GM19452 (cell line): ENCODE measurements around the gene PLA2G4F.

Experiments used
- ATAC-seq: cut with Tn5 transposase; IDR thresholded peaks from one replicate; pipeline ENCODE4 v1.9.1; 2021; ENCODE audit not compliant: unreplicated experiment

The PLA2G4F gene

DNA sequence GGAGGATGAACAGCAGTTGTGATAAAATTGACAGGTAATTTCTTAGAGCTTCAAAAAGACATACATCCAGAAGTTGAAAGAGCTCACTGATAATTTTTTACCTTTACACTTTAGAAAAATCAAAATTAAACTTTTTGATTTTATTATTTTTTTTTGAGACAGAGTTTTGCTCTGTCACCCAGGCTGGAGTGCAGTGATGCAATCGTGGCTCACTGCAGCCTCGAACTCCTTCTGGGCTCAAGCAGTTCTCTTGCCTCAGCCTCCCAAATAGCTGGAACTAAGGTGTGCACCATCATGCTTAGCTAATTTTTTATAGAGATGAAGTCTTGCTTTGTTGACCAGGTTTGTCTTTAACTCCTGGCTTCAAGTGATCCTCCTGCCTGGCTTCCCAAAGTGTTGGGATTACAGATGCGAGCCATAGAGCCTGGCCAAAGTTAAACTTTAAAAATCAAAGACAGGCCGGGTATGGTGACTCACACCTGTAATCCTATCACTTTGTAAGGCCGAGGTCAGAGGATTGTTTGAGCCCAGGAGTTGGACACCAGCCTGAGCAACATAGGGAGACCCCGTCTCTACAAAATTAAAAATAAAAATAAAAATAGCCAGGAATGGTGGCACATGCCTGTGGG is 21.7 kb downstream of the PLA2G4F start:
- no peak for ATAC-seq

DNA sequence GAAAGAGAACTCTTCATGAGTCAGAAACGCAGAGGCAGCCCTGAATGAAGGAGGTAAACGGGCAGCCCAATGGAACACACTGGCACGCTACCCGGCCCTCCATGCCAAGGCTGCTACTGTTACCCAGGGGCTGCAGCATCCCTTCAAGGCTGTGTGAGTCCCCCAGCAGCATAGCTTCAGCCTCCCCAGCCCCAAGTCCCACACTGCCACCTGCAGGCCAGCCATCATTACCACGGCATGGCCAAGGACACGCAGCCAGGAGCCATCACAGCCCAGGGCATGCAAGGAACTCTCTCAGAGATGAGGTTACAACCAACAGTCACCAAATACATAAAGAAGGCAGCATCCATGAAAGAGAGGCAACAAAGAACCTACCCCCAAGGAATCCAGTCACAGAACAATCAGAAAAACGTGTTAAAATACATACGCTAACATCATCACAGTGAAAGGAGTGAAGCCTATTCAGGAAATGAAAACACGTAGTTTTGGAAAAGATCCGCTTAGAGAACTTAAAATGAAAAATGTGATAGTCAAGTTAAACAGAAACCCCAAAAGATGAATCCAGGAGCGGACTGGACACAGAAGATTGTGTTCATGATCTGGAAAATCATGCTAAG is 22.4 kb downstream of the PLA2G4F start:
- no peak for ATAC-seq

GRCh38 chr15:42133356-42133755 is 23.1 kb downstream of the PLA2G4F start:
- ATAC-seq: no peak

- no peak for ATAC-seq
Observed at GRCh38 chr15:42131826-42132806, 24.3 kb downstream of the PLA2G4F start.

DNA sequence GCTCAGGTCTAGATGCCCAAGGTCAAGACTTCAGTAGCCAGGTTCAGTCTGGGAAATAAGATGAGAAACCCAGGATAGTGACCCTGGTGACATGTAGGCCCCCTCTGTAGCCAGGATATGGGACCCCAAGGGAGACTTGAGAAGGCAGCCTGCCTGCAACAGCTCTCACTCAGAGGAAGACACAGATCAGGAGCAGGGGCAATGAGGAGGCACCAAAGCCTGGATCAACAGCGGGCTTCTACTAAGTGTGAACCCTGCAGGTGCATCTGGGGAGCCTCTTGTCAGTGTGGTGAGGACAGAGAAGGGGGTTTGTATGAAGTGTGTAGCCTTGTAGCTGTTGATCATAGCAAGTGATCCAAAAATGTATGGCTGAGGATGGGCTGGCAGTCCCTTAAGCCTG is 25.4 kb downstream of the PLA2G4F start:
- ATAC-seq: no peak

GRCh38 chr15:42130246-42130986 is 26.0 kb downstream of the PLA2G4F start:
- no peak for ATAC-seq

GRCh38 chr15:42129364-42129763 is 27.1 kb downstream of the PLA2G4F start:
- no peak for ATAC-seq

DNA sequence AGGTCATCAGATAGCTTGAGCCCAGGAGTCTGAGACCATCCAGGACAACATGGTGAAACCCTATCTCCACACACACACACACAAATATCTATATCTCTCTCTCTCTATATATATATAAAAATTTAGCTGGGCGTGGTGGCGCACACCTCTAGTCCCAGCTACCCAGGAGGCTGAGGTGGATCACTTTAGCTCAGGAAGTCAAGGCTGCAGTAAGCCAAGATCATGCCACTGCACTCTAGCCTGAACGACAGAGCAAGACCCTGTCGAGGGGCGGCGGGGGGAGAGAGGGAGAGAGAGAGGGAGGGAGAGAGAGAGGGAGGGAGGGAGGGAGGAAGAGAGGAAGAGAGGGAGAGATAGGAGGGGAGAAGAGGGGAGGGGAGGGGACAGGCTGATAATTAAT is 28.0 kb downstream of the PLA2G4F start:
- no peak for ATAC-seq

- no peak for ATAC-seq
Observed at GRCh38 chr15:42123546-42123945, 32.9 kb downstream of the PLA2G4F start.

GRCh38 chr15:42121682-42122081 is 34.8 kb downstream of the PLA2G4F start:
- ATAC-seq: no peak

- ATAC-seq: no peak
Observed at GRCh38 chr15:42121021-42121420, 35.4 kb downstream of the PLA2G4F start.

DNA sequence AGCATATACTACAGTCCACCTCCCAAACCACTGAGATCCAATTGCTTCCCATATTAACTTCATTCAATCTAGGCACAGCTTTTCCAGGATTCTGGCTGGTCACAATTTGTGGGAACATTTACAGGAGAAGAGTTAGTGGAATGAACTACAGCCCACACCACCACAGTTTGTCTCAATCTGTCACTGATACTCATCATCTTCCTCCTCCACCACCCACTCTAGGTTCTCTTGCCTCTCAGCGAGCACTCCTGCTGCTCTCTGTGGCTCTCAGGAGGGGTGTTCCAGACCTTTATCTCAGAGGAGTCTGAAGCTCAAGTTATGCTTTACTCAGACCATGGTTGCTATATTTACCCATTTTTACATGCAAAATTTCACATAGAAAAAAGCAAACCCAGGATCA is 36.2 kb downstream of the PLA2G4F start:
- ATAC-seq: no peak

DNA sequence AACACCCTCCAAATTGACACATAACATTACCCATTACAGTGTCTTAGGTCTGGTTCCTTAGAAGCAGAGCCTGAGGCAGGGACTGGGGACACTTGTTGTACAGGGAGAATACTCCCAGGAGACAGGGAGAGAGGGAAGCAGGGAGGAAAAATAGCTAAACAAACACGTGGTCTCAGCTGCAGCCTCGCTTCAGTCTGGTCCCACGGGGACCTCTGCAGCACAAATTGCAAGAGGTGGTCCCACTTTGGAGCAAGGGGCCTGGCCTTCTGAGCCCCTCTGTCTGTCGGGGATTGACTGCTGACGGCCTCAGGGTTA is 37.0 kb downstream of the PLA2G4F start:
- ATAC-seq: no peak

DNA sequence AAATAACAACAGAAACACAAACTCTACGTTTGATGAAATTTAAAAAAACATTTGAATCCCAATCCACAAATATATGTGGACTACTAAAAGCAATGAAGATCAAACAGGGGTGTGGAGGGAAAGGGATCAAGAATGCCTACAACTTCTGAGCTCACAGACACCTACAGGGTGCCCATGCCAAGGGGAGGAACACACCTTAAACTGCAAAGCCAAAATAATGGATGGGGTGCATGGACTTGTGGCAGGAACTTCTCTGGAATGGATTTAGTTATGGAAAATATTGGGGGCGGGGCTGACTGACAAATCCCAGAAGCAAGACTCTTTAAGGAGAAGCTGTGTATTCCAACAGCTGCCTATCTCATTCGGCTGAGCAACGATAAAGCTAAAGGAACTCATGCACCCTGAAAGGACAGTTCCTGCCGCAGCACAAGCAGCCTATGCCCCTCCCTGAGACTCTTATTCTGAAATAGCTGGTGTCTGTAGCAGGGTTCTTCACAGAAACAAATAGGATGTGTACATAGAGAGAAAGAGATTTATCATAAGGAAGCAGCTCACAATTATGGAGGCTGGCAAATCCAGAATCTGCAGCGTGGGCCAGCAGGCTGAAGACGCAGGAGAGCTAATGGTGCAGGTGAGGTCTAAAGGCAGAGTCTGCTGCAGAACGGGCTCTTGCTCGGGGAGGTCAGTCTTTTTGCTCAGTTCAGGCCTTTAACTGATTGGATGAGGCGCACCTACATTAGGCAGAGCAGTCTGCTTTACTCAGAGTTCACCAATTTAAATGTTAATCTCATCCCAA is 37.6 kb downstream of the PLA2G4F start:
- no peak for ATAC-seq

DNA sequence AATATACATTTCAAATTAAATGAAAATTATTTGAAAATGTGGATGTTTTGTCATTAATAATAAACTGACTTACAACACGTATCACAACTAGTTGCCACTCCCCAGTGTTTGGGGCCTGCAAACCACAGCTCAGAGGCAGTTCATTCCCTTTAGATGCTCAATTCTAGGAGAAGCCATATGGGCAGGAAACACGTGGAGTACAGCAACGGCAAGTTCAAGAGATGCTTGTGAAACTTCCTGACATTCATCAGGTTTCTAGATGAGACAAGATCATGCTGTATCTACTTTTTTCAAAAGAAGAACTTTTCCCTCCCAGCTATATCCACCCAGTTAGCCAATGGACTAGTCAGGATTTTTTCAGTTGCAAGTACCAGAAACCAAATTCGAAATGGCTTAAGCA is 44.5 kb downstream of the PLA2G4F start:
- ATAC-seq: no peak

- ATAC-seq: no peak
Observed at GRCh38 chr15:42110367-42110766, 46.1 kb downstream of the PLA2G4F start.

GRCh38 chr15:42108806-42109205 is 47.6 kb downstream of the PLA2G4F start:
- no peak for ATAC-seq

- ATAC-seq: no peak
Observed at GRCh38 chr15:42108189-42108588, 48.2 kb downstream of the PLA2G4F start.

DNA sequence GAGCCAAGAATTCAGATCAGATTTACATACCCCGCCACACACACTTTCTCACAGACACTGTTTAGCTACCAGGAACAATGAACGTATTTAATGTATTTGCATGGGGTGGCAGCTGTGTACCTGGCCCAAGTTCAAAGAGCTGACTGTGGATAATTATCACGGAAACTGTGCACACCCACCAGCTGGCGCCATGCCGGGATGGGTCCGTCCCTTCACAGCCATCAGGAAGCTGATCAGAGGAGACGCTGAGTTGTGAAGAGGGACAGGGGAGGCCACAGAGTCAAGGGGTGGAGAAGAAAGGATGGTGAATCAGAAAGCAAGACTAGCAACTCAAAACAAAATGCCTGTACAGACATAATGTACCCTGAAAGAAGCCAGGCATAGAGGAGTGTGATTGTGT is 49.0 kb downstream of the PLA2G4F start:
- no peak for ATAC-seq

GRCh38 chr15:42106288-42106687 is 50.1 kb downstream of the PLA2G4F start:
- ATAC-seq: no peak
